SK-N-MC (cell line): ENCODE results near the gene ADGRG3.

Experiments used
- EZH2 ChIP-seq: fragments of 200-600 bp; sonication (generic); IDR thresholded peaks from one replicate; pipeline ENCODE4 v1.6.1; 2017; ENCODE audit warnings: antibody characterized with exemption
- POLR2AphosphoS5 ChIP-seq: IDR thresholded peaks from 2 replicates; pipeline ENCODE4 v1.6.1; 2012; ENCODE audit warnings: mild to moderate bottlenecking, low read depth, low read length, borderline replicate concordance

DNA sequence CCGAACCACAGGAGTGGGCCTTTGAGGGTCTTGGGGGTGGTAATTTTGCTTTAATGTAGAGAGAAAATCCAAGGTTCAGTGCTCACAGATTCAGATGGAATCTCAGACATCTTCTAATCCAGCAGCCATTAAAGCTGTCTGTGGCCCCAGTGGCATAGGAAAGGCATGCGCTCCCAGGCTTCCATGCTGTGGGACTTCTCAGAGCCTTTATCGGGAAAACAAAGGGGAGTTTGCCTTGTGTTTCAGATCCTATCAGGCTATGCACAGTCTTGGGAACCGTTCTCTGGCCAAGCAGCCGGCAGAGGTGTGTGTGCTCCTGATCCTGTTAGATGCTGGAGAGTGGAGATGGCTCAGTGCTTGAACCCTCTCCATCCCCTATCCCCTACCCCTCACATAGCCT is 31.9 kb upstream of the ADGRG3 start:
- TF ChIP-seq POLR2AphosphoS5 (no peak), EZH2 (no peak)
